Large intestine (tissue), 3 donors: ENCODE results near the gene ADSS1. TPM values are rescaled to one million over a fixed set of nuclear protein-coding genes. Genes with fewer than 3 reads are reported as not detected.

Source experiments
- DNase-seq, 2 donors: peaks; one replicate each; pipeline versions ENCODE4 v3.0.0 to v3.0.0-alpha.2; 2013
- H3K27ac ChIP-seq: one replicate; pipeline ENCODE4 v1.5.1; 2013; ENCODE audit warnings: low read length
- H3K27me3 ChIP-seq: 2 replicates; pipeline ENCODE4 v1.6.1; 2013; ENCODE audit warnings: low read length; ENCODE audit not compliant: control insufficient read depth, insufficient read depth
- H3K36me3 ChIP-seq: 2 replicates; pipeline ENCODE4 v1.6.1; 2013; ENCODE audit warnings: low read length; ENCODE audit not compliant: control insufficient read depth, insufficient read depth
- H3K4me1 ChIP-seq: one replicate; pipeline ENCODE4 v1.6.1; 2013; ENCODE audit warnings: low read length; ENCODE audit not compliant: control insufficient read depth, insufficient read depth
- H3K4me3 ChIP-seq: one replicate; pipeline ENCODE4 v1.5.1; 2013; ENCODE audit warnings: low read length
- H3K9me3 ChIP-seq: one replicate; pipeline ENCODE4 v1.6.1; 2013; ENCODE audit warnings: mild to moderate bottlenecking, low read depth, low read length, moderate library complexity; ENCODE audit not compliant: control insufficient read depth
- WGBS: methylation state at CpG from one replicate; pipeline ENCODE4 v1.1.5; 2013; ENCODE audit warnings: low lambda C conversion rate; ENCODE audit not compliant: insufficient coverage; 5-methylcytosine and 5-hydroxymethylcytosine counted together
- polyA plus RNA-seq: library from polyadenylated mRNA; unstranded; fragments of 120-200 nt; gene quantifications from one replicate; pipeline ENCODE4 v1.2.1, GENCODE V29; 2013

Gene ADSS1
- polyA plus RNA-seq, 1 donor, result 6.3 TPM

- DNase-seq, result no peak
- H3K4me3 ChIP-seq, result no peak overlapping the region
- H3K27ac ChIP-seq, result no peak overlapping the region
- peaks cover 64% of the 10 kb centered on the region for H3K36me3 ChIP-seq
- H3K9me3 ChIP-seq, result no peaks in the 10 kb centered on the region
- no CpG with 5 or more reads among the region's 15 CpGs for WGBS
- no peaks in the 10 kb centered on the region for H3K27me3 ChIP-seq
- H3K4me1 ChIP-seq, result no peaks in the 10 kb centered on the region
Observed at GRCh38 chr14:104777808-104778249, 53.8 kb downstream of the ADSS1 start.

- no peak overlapping the region for H3K27ac ChIP-seq
- H3K27me3 ChIP-seq, result no peaks in the 10 kb centered on the region
- H3K4me1 ChIP-seq, result no peaks in the 10 kb centered on the region
- peaks cover 57% of the 10 kb centered on the region for H3K36me3 ChIP-seq
- no peaks in the 10 kb centered on the region for H3K9me3 ChIP-seq
- DNase-seq, result no peak
- no peak overlapping the region for H3K4me3 ChIP-seq
- no CpG with 5 or more reads among the region's 15 CpGs for WGBS
Observed at GRCh38 chr14:104778694-104779331, 54.8 kb downstream of the ADSS1 start.

- no CpG with 5 or more reads among the region's 32 CpGs for WGBS
- H3K27me3 ChIP-seq, result no peaks in the 10 kb centered on the region
- peaks cover 54% of the 10 kb centered on the region for H3K36me3 ChIP-seq
- H3K27ac ChIP-seq, result no peak overlapping the region
- no peaks in the 10 kb centered on the region for H3K4me1 ChIP-seq
- no peak overlapping the region for H3K4me3 ChIP-seq
- no peak for DNase-seq
- no peaks in the 10 kb centered on the region for H3K9me3 ChIP-seq
Observed at GRCh38 chr14:104779776-104780512, 55.9 kb downstream of the ADSS1 start.

- Histone ChIP-seq H3K4me3 (no peak overlapping the region), H3K27ac (no peak overlapping the region), H3K4me1 (no peaks in the 10 kb centered on the region), H3K27me3 (no peaks in the 10 kb centered on the region), H3K36me3 (peaks cover 51% of the 10 kb centered on the region), H3K9me3 (no peaks in the 10 kb centered on the region)
- no CpG with 5 or more reads among the region's 24 CpGs for WGBS
- no peak for DNase-seq
Observed at GRCh38 chr14:104780513-104781030, 56.5 kb downstream of the ADSS1 start.

GRCh38 chr14:104781271-104782077, 57.4 kb downstream of the ADSS1 start:
- DNase-seq, result no peak
- Histone ChIP-seq H3K36me3 (peaks cover 45% of the 10 kb centered on the region), H3K9me3 (no peaks in the 10 kb centered on the region), H3K27ac (no peak overlapping the region), H3K27me3 (no peaks in the 10 kb centered on the region), H3K4me1 (no peaks in the 10 kb centered on the region), H3K4me3 (no peak overlapping the region)
- no CpG with 5 or more reads among the region's 20 CpGs for WGBS

- Histone ChIP-seq H3K4me1 (no peaks in the 10 kb centered on the region), H3K9me3 (no peaks in the 10 kb centered on the region), H3K36me3 (peaks cover 38% of the 10 kb centered on the region), H3K4me3 (no peak overlapping the region), H3K27me3 (no peaks in the 10 kb centered on the region), H3K27ac (no peak overlapping the region)
- DNase-seq, result no peak
- WGBS, result no CpG with 5 or more reads among the region's 28 CpGs
Observed at GRCh38 chr14:104782086-104782807, 58.2 kb downstream of the ADSS1 start.

- no peak overlapping the region for H3K4me3 ChIP-seq
- H3K4me1 ChIP-seq, result no peaks in the 10 kb centered on the region
- H3K27me3 ChIP-seq, result no peaks in the 10 kb centered on the region
- H3K9me3 ChIP-seq, result no peaks in the 10 kb centered on the region
- WGBS, result no CpG with 5 or more reads among the region's 13 CpGs
- H3K36me3 ChIP-seq, result peaks cover 43% of the 10 kb centered on the region
- no peak overlapping the region for H3K27ac ChIP-seq
- no peak for DNase-seq
Observed at GRCh38 chr14:104782808-104783139, 58.7 kb downstream of the ADSS1 start.

- WGBS, result no CpG with 5 or more reads among the region's 16 CpGs
- no peak overlapping the region for H3K4me3 ChIP-seq
- peaks cover 49% of the 10 kb centered on the region for H3K36me3 ChIP-seq
- H3K4me1 ChIP-seq, result peaks cover 3% of the 10 kb centered on the region
- no peaks in the 10 kb centered on the region for H3K27me3 ChIP-seq
- H3K27ac ChIP-seq, result no peak overlapping the region
- no peaks in the 10 kb centered on the region for H3K9me3 ChIP-seq
- no peak for DNase-seq
Observed at GRCh38 chr14:104783484-104784217, 59.6 kb downstream of the ADSS1 start.

GRCh38 chr14:104784218-104784568, 60.2 kb downstream of the ADSS1 start:
- Histone ChIP-seq H3K4me3 (no peak overlapping the region), H3K4me1 (peaks cover 3% of the 10 kb centered on the region), H3K9me3 (no peaks in the 10 kb centered on the region), H3K27ac (no peak overlapping the region), H3K27me3 (no peaks in the 10 kb centered on the region), H3K36me3 (peaks cover 51% of the 10 kb centered on the region)
- DNase-seq, result no peak
- WGBS, result no CpG with 5 or more reads among the region's 9 CpGs
